HepG2 (cell line): Measurements from ENCODE around the gene IQGAP2. TPM values are rescaled to one million over a fixed set of nuclear protein-coding genes. Genes with fewer than 3 reads are reported as not detected.
A peak's percentile ranks its signal among the peaks of the same experiment; 100 is the strongest.

Experiments used
- ATF1 ChIP-seq: IDR thresholded peaks from 2 replicates; pipeline ENCODE4 v1.6.1; 2016; ENCODE audit warnings: mild to moderate bottlenecking, control low read depth
- CAMTA2 ChIP-seq: sonication (generic); formaldehyde crosslinking; IDR thresholded peaks from 2 replicates; pipeline ENCODE4 v1.4.0; 2020; ENCODE audit warnings: mild to moderate bottlenecking, missing genetic modification reagents, borderline replicate concordance
- CREM ChIP-seq, 2 experiments: sonication (generic) in 1 of 2; formaldehyde crosslinking in 1 of 2; IDR thresholded peaks; 2 replicates each; pipeline versions ENCODE4 v1.4.0 to v1.6.1; 2016 to 2020; ENCODE audit warnings: antibody characterized with exemption in 1 of 2, mild to moderate bottlenecking in 1 of 2, missing genetic modification reagents in 1 of 2
- FOXJ3 ChIP-seq: sonication (generic); formaldehyde crosslinking; IDR thresholded peaks from 2 replicates; pipeline ENCODE4 v1.4.0; 2020; ENCODE audit warnings: missing genetic modification reagents, mild to moderate bottlenecking, borderline replicate concordance
- FOXP4 ChIP-seq: sonication (generic); formaldehyde crosslinking; IDR thresholded peaks from 2 replicates; pipeline ENCODE4 v1.4.0; 2020; ENCODE audit warnings: missing genetic modification reagents
- GATAD2A ChIP-seq: IDR thresholded peaks from 2 replicates; pipeline ENCODE4 v1.6.1; 2016
- HNF4A ChIP-seq: sonication (generic); formaldehyde crosslinking; IDR thresholded peaks from 2 replicates; pipeline ENCODE4 v1.4.0; 2020; ENCODE audit warnings: missing genetic modification reagents
- KDM5A ChIP-seq: fragments of 200-600 bp; sonication (generic); IDR thresholded peaks from 2 replicates; pipeline ENCODE4 v1.7.0; 2018; ENCODE audit warnings: antibody characterized with exemption, mild to moderate bottlenecking, low read length, borderline replicate concordance
- KDM6A ChIP-seq: IDR thresholded peaks from 2 replicates; pipeline ENCODE4 v1.6.1; 2016; ENCODE audit warnings: low read depth
- MAFK ChIP-seq, 2 experiments: IDR thresholded peaks in 1 of 2; conservative IDR thresholded peaks in 1 of 2; 2 replicates each; pipeline ENCODE4 v1.6.1; 2011; ENCODE audit warnings: improper control_type of control experiment in 2 of 2, low read length in 2 of 2
- NR2F1 ChIP-seq, 2 experiments: fragments of 450-650 bp in 1 of 2; formaldehyde crosslinking in 1 of 2; IDR thresholded peaks; 2 replicates each; pipeline versions ENCODE4 v1.5.0 to v1.6.1; 2016 to 2020; ENCODE audit warnings: mild to moderate bottlenecking in 1 of 2, missing compliant biosample characterization in 1 of 2, missing genetic modification reagents in 1 of 2, moderate library complexity in 1 of 2
- NRL ChIP-seq: sonication (generic); formaldehyde crosslinking; IDR thresholded peaks from 2 replicates; pipeline ENCODE4 v1.5.0; 2020; ENCODE audit warnings: missing genetic modification reagents, mild to moderate bottlenecking, moderate library complexity, borderline replicate concordance
- REST ChIP-seq, 2 experiments: IDR thresholded peaks; 2 replicates each; pipeline ENCODE4 v1.6.1; 2011 to 2012; ENCODE audit warnings: low read length in 2 of 2, borderline replicate concordance in 1 of 2, low read depth in 1 of 2, mild to moderate bottlenecking in 1 of 2, moderate library complexity in 1 of 2
- RXRB ChIP-seq: IDR thresholded peaks from 2 replicates; pipeline ENCODE4 v1.6.1; 2016; ENCODE audit warnings: borderline replicate concordance, missing genetic modification reagents, missing compliant biosample characterization
- TCF7 ChIP-seq: sonication (generic); IDR thresholded peaks from 2 replicates; pipeline ENCODE4 v1.6.1; 2016; ENCODE audit warnings: antibody characterized with exemption, low read depth
- TEAD3 ChIP-seq: optimal IDR thresholded peaks from 2 replicates; pipeline ENCODE3; 2016; ENCODE audit warnings: borderline replicate concordance
- ZNF577 ChIP-seq: sonication (generic); formaldehyde crosslinking; IDR thresholded peaks from 2 replicates; pipeline ENCODE4 v1.4.0; 2020; ENCODE audit warnings: mild to moderate bottlenecking, low read depth, missing genetic modification reagents, borderline replicate concordance
- ZNF75D ChIP-seq: sonication (generic); formaldehyde crosslinking; IDR thresholded peaks from 2 replicates; pipeline ENCODE4 v1.8.1; 2023; ENCODE audit warnings: missing genetic modification reagents, mild to moderate bottlenecking, borderline replicate concordance
- ZNF83 ChIP-seq: sonication (generic); formaldehyde crosslinking; IDR thresholded peaks from 2 replicates; pipeline ENCODE4 v1.4.0; 2020; ENCODE audit warnings: missing genetic modification reagents, mild to moderate bottlenecking, borderline replicate concordance
- polyA plus RNA-seq, 8 experiments: library from polyadenylated mRNA; depleted of rRNA in 3 of 8; stranded (reverse) in 7 of 8; unstranded in 1 of 8; fragments of >200 nt; fragmentation: Illumina TruSeq in 4 of 8; extraction: Trizol in 4 of 8; gene quantifications; 2 replicates each; pipeline versions ENCODE4 v1.2.1 to v1.2.3, GENCODE V29; 2011 to 2016; ENCODE audit warnings: low read depth in 4 of 8, missing spikeins in 1 of 8, mixed read lengths in 1 of 8; ENCODE audit not compliant: insufficient read depth in 1 of 8
- total RNA-seq, 5 experiments: library from RNA; depleted of rRNA; stranded (reverse); fragments of >200 nt; fragmentation: Illumina TruSeq; extraction: Trizol; gene quantifications; 2 replicates each; pipeline ENCODE4 v1.2.3, GENCODE V29; 2016; ENCODE audit warnings: low read depth in 1 of 5
- TF ChIP-seq, protein P1 (sequence below): sonication (generic); IDR thresholded peaks from 2 replicates; pipeline ENCODE4 v1.6.1; 2016; ENCODE audit warnings: low read depth, borderline replicate concordance
- TF ChIP-seq, protein P2 (sequence below): IDR thresholded peaks from 2 replicates; pipeline ENCODE4 v1.6.1; 2012; ENCODE audit warnings: low read depth, low read length, improper control_type of control experiment

IQGAP2 gene
- total and polyA plus RNA-seq, 2 of the 13 experiments (the other 11 are each of a cell fraction or from before 2014, with no cell fraction given): 35.2 to 83.3 TPM

- no peak for TF ChIP-seq ZNF75D (CRISPR knock-in tag)
- TF ChIP-seq, protein P1, sequence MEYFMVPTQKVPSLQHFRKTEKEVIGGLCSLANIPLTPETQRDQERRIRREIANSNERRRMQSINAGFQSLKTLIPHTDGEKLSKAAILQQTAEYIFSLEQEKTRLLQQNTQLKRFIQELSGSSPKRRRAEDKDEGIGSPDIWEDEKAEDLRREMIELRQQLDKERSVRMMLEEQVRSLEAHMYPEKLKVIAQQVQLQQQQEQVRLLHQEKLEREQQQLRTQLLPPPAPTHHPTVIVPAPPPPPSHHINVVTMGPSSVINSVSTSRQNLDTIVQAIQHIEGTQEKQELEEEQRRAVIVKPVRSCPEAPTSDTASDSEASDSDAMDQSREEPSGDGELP: no peak
- peak; percentile 64; the same call in 1 of the 2 replicates for TF ChIP-seq CREM (IDR thresholded peaks at IDR 0.05)
- TF ChIP-seq CREM (CRISPR knock-in tag; IDR thresholded peaks at IDR 0.05): no peak
- TF ChIP-seq RXRB (CRISPR knock-in tag): peak; percentile 35; the same call in 1 of the 2 replicates
- TF ChIP-seq, protein P2, sequence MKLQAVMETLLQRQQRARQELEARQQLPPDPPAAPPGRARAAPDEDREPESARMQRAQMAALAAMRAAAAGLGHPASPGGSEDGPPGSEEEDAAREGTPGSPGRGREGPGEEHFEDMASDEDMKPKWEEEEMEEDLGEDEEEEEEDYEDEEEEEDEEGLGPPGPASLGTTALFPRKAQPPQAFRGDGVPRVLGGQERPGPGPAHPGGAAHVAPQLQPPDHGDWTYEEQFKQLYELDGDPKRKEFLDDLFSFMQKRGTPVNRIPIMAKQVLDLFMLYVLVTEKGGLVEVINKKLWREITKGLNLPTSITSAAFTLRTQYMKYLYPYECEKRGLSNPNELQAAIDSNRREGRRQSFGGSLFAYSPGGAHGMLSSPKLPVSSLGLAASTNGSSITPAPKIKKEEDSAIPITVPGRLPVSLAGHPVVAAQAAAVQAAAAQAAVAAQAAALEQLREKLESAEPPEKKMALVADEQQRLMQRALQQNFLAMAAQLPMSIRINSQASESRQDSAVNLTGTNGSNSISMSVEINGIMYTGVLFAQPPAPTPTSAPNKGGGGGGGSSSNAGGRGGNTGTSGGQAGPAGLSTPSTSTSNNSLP: peak; percentile 16; the same call in 1 of the 2 replicates
- TF ChIP-seq NR2F1 (CRISPR knock-in tag; IDR thresholded peaks at IDR 0.05): peak in 1 of 2 experiments; percentile 29; a peak in 1 of 4 replicates
- no peak for TF ChIP-seq ZNF83 (CRISPR knock-in tag)
- TF ChIP-seq KDM6A (CRISPR knock-in tag): 0 out of 2 replicates have a peak, but pooled peaks have one; percentile 15
- peak in 1 of 2 experiments; percentile 30; a peak in 1 of 4 replicates for TF ChIP-seq REST (IDR thresholded peaks at IDR 0.05; ENCODE audit: borderline replicate concordance in 1 of 2, low read depth in 1 of 2, low read length in 2 of 2)
- TF ChIP-seq HNF4A (CRISPR knock-in tag): peak; percentile 82
- TF ChIP-seq TEAD3 (CRISPR knock-in tag): peak; percentile 20
- no peak for TF ChIP-seq ZNF577 (CRISPR knock-in tag)
- TF ChIP-seq NRL (CRISPR knock-in tag): no peak
- TF ChIP-seq GATAD2A (CRISPR knock-in tag): peak; percentile 65
- TF ChIP-seq KDM5A: no peak; the same call in 1 of the 2 replicates
- peak; percentile 61; the same call in 1 of the 2 replicates for TF ChIP-seq FOXP4 (CRISPR knock-in tag)
- TF ChIP-seq FOXJ3 (CRISPR knock-in tag): peak; percentile 78; the same call in 1 of the 2 replicates
- TF ChIP-seq MAFK (conservative IDR thresholded peaks at IDR 0.05 in 1 of 2, IDR thresholded peaks at IDR 0.05 in 1 of 2; ENCODE audit: low read length in 2 of 2): peak; percentile 87 to 90
- 0 out of 2 replicates have a peak, but pooled peaks have one; percentile 43 for TF ChIP-seq ATF1 (CRISPR knock-in tag)
- TF ChIP-seq TCF7: peak; percentile 3; the same call in 1 of the 2 replicates
- TF ChIP-seq CAMTA2 (CRISPR knock-in tag): no peak
These were observed 134.0 kb downstream of the IQGAP2 start (continued) for GRCh38 chr5:76537073-76537543.
